Natural killer cell (primary cell): ENCODE measurements around the gene DCTN1. TPM values are rescaled to one million over a fixed set of nuclear protein-coding genes. Genes with fewer than 3 reads are reported as not detected.
A peak's percentile ranks its signal among the peaks of the same experiment; 100 is the strongest.

Experiments used
- ATAC-seq, 3 donors: fragments of 150-1000 bp in 2 of 3; fragments of 200-7000 bp in 1 of 3; cut with Tn5 transposase; 1 replicate in 1 of 3; 2 replicates in 2 of 3; pipeline ENCODE4 v1.10.0; 2021; ENCODE audit warnings: mild to moderate bottlenecking in 2 of 3, moderate library complexity in 2 of 3
- DNase-seq, 2 donors: peaks; one replicate each; pipeline versions ENCODE4 v3.0.0 to v3.0.0-alpha.2; 2013 to 2021; ENCODE audit warnings: mixed read lengths in 1 of 2
- H3K27ac ChIP-seq: one replicate; pipeline ENCODE4 v1.5.1; 2013; ENCODE audit warnings: mild to moderate bottlenecking, low read length
- H3K27me3 ChIP-seq: one replicate; pipeline ENCODE4 v1.6.1; 2013; ENCODE audit warnings: low read length; ENCODE audit not compliant: control insufficient read depth, insufficient read depth
- H3K36me3 ChIP-seq: one replicate; pipeline ENCODE4 v1.6.1; 2013; ENCODE audit warnings: low read length; ENCODE audit not compliant: control insufficient read depth, insufficient read depth
- H3K4me1 ChIP-seq: one replicate; pipeline ENCODE4 v1.6.1; 2013; ENCODE audit warnings: low read length; ENCODE audit not compliant: control insufficient read depth, insufficient read depth
- H3K4me3 ChIP-seq: one replicate; pipeline ENCODE4 v1.5.1; 2013; ENCODE audit warnings: low read length
- H3K9me3 ChIP-seq: one replicate; pipeline ENCODE4 v1.6.1; 2013; ENCODE audit warnings: low read length; ENCODE audit not compliant: control insufficient read depth, insufficient read depth
- H3K27ac Mint-ChIP-seq, 2 donors: one replicate each; pipeline ENCODE4 v1.8.0; 2022; ENCODE audit warnings: mild to moderate bottlenecking in 2 of 2, mixed read lengths in 2 of 2, moderate library complexity in 1 of 2
- H3K27me3 Mint-ChIP-seq, 2 donors: one replicate each; pipeline ENCODE4 v1.8.0; 2022; ENCODE audit warnings: low read depth in 2 of 2, mixed read lengths in 2 of 2
- H3K36me3 Mint-ChIP-seq: one replicate; pipeline ENCODE4 v1.8.0; 2022; ENCODE audit warnings: mixed read lengths
- H3K4me1 Mint-ChIP-seq, 2 donors: one replicate each; pipeline ENCODE4 v1.8.0; 2022; ENCODE audit warnings: mixed read lengths in 2 of 2
- H3K4me3 Mint-ChIP-seq: one replicate; pipeline ENCODE4 v1.8.0; 2022; ENCODE audit warnings: mild to moderate bottlenecking, moderate library complexity, mixed read lengths
- H3K9me3 Mint-ChIP-seq, 2 donors: one replicate each; pipeline ENCODE4 v1.8.0; 2022; ENCODE audit warnings: mixed read lengths in 2 of 2
- CTCF ChIP-seq: fragments of 200-600 bp; IDR thresholded peaks from one replicate; pipeline ENCODE4 v1.8.0; 2022; ENCODE audit warnings: antibody characterized with exemption
- WGBS: methylation state at CpG from one replicate; pipeline ENCODE4 v1.1.7; 2013; ENCODE audit warnings: missing lambda C conversion rate; ENCODE audit not compliant: insufficient coverage; 5-methylcytosine and 5-hydroxymethylcytosine counted together
- intact Hi-C: fragments of 100-400 bp; cut with micrococcal nuclease; formaldehyde crosslinking; loops from one replicate; pipeline ENCODE4 v1.14.2; 2022
- total RNA-seq, 4 donors: library from RNA; stranded (reverse); fragments of 120-200 nt in 1 of 4; gene quantifications; one replicate each; pipeline versions ENCODE4 v1.2.3 to v1.2.4, GENCODE V29; 2013 to 2022

The DCTN1 gene
- total RNA-seq, 3 donors from 2014 or later (not counting 1 experiment from before 2014, with no cell fraction given) = 103 to 116 (median 116) TPM

DNA sequence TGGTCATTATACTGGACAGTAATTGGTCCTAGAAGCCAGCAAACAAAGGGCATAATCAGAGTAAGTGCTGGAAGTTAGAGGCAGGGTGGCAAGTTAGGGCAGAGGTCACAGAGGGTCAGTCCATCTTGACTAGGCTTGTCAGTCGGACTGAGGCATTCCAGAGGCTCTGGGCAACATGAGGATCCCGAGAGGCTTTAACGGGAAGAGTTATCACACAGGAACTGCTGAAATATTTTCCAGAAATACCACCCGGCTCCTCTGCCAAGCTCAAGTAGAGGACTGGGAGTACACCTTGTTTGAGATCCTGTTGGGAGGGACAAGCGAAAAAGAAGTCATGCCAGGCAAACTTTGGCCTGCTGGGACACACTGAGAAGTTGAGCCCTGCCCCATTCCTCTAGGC is 27.6 kb upstream of the DCTN1 start:
- Histone ChIP-seq H3K9me3 (no peaks in the 10 kb centered on the region), H3K27ac (no peak overlapping the region), H3K27me3 (no peaks in the 10 kb centered on the region), H3K4me1 (no peaks in the 10 kb centered on the region), H3K4me3 (no peak overlapping the region), H3K36me3 (no peaks in the 10 kb centered on the region)
- 89% methylated on average over 5 of the region's 5 CpGs for WGBS
- no peaks in the 10 kb centered on the region for H3K9me3 Mint-ChIP-seq
- H3K27me3 Mint-ChIP-seq = peaks cover 7 to 14% of the 10 kb centered on the region in 2 donors
- H3K4me3 Mint-ChIP-seq = no peak overlapping the region
- no peak for TF ChIP-seq CTCF
- no peak overlapping the region for H3K27ac Mint-ChIP-seq
- DNase-seq (no peak), ATAC-seq (no peak)
- H3K36me3 Mint-ChIP-seq = no peaks in the 10 kb centered on the region
- H3K4me1 Mint-ChIP-seq = no peaks in the 10 kb centered on the region
- intact Hi-C loops = no loop called here

GRCh38 chr2:74406035-74406434 is 25.9 kb upstream of the DCTN1 start:
- Histone ChIP-seq H3K27ac (no peak overlapping the region), H3K4me3 (no peak overlapping the region), H3K27me3 (no peaks in the 10 kb centered on the region), H3K36me3 (no peaks in the 10 kb centered on the region), H3K9me3 (no peaks in the 10 kb centered on the region), H3K4me1 (no peaks in the 10 kb centered on the region)
- Mint-ChIP-seq H3K27me3 (peaks cover 7 to 14% of the 10 kb centered on the region in 2 donors), H3K4me3 (no peak overlapping the region), H3K27ac (no peak overlapping the region), H3K4me1 (no peaks in the 10 kb centered on the region), H3K36me3 (no peaks in the 10 kb centered on the region), H3K9me3 (no peaks in the 10 kb centered on the region)
- peak in 1 of 3 donors; percentile 38 for ATAC-seq
- TF ChIP-seq CTCF = no peak
- intact Hi-C loops = no loop called here
- no peak for DNase-seq

DNA sequence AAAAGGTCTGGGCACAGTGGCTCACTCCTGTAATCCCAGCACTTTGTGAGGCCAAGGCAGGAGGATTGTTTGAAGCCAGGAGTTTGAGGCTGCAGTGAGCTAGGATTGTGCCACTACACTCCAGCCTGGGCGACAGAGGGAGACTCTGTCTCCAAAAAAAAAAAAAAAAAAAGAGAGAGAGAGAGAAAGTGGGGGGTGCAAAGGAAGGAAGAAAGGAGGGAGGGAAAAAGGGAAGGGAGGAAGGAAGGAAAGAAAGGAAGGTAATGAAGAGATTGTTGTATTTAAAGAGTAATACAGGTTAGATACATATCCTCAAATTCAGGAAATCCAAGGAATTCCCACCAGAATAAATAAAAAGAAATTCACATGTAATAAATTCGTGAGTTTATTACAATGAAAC is 21.8 kb upstream of the DCTN1 start:
- no peaks in the 10 kb centered on the region for H3K9me3 ChIP-seq
- no peaks in the 10 kb centered on the region for H3K36me3 Mint-ChIP-seq
- 93% methylated on average over 1 of the region's 2 CpGs for WGBS
- H3K27me3 ChIP-seq = no peaks in the 10 kb centered on the region
- no peak overlapping the region for H3K4me3 Mint-ChIP-seq
- no peaks in the 10 kb centered on the region for H3K27me3 Mint-ChIP-seq
- H3K4me3 ChIP-seq = no peak overlapping the region
- intact Hi-C loops = no loop called here
- H3K27ac ChIP-seq = no peak overlapping the region
- ATAC-seq (no peak), DNase-seq (no peak)
- H3K36me3 ChIP-seq = no peaks in the 10 kb centered on the region
- TF ChIP-seq CTCF = no peak
- no peaks in the 10 kb centered on the region for H3K4me1 Mint-ChIP-seq
- no peaks in the 10 kb centered on the region for H3K4me1 ChIP-seq
- H3K9me3 Mint-ChIP-seq = no peaks in the 10 kb centered on the region
- H3K27ac Mint-ChIP-seq = no peak overlapping the region

DNA sequence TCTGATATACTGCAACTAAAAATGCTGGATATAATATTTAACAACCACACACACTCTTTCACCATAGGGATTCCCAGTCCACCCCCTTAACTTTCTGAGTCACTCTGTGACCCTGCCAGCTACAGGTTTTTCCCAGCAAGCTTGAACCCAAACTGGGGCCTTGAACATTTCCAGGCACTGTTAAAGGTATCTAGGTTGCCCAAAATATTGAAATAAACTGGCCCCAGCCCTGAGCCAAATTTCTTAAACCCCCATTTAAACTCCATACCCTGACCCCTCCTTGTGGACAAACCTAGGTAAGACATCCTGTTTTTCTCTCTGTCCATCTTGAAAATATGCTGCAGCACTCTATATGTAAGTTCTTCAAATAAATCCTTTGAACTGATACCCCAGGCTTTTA is 19.7 kb upstream of the DCTN1 start:
- no peaks in the 10 kb centered on the region for H3K9me3 Mint-ChIP-seq
- H3K4me1 Mint-ChIP-seq = no peaks in the 10 kb centered on the region
- Histone ChIP-seq H3K36me3 (no peaks in the 10 kb centered on the region), H3K4me1 (no peaks in the 10 kb centered on the region), H3K9me3 (no peaks in the 10 kb centered on the region), H3K27ac (no peak overlapping the region), H3K4me3 (no peak overlapping the region), H3K27me3 (no peaks in the 10 kb centered on the region)
- no peak overlapping the region for H3K27ac Mint-ChIP-seq
- peaks cover 0 to 2% of the 10 kb centered on the region in 2 donors for H3K27me3 Mint-ChIP-seq
- H3K36me3 Mint-ChIP-seq = no peaks in the 10 kb centered on the region
- no peak overlapping the region for H3K4me3 Mint-ChIP-seq
- TF ChIP-seq CTCF = peak; percentile 62
- DNase-seq (peak in 1 of 2 donors; percentile 68), ATAC-seq (peak in 2 of 3 donors; percentile 75 to 77)
- intact Hi-C loops = no loop called here
